ENCODE results near the gene ZFP36L1. TPM values are rescaled to one million over a fixed set of nuclear protein-coding genes. Genes with fewer than 3 reads are reported as not detected.

Gene ZFP36L1
- total and polyA plus RNA-seq, 2 of the 13 experiments (the other 11 are each of a cell fraction or from before 2014, with no cell fraction given): 7.4 to 10.2 TPM

DNA sequence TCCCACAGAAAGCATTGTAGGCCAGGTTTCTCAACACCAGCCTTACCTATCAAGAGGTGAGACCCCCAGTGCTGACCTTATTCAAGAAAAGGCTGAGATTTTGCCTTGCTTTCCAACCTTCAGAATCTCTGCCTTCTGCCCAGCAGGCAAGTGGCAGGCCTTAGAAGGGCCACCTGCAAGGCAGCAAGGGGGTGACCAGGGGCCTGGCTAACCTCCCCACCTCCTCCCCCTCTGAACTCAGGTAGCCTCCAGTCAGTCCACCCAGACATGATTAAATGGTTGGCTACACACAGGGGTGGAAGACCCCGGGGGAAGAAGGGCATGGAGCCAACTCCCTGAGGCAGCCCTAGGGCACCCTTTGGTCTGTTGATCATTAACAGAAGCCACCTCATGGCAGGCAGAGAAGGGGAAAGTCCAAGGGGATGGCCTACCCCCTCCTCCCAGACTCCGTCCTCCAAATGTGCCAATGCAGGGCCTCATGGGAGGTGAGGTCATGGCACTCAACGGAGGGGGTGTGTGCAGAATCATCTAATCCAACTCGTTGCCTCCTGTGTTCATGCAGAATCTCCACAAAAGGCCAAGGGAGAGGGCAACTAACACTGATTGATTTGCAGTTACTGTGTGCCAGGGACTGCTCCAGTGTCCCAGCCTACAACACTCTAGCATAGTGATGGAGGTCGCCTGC lies 8.5 kb downstream of the ZFP36L1 start (continued):
- TF ChIP-seq IKZF5 (CRISPR knock-in tag; IDR thresholded peaks at IDR 0.05) (peak; percentile 73; the same call in 1 of the 2 replicates), NONO (IDR thresholded peaks at IDR 0.05) (no peak), NONO (CRISPR knock-in tag; conservative IDR thresholded peaks at IDR 0.05) (peak; percentile 43; the same call in 1 of the 2 replicates), SALL1 (CRISPR knock-in tag; IDR thresholded peaks at IDR 0.05) (peak; percentile 93), ZNF709 (CRISPR knock-in tag; IDR thresholded peaks at IDR 0.05) (0 out of 2 replicates have a peak, but pooled peaks have one; percentile 16), ZNF510 (CRISPR knock-in tag; IDR thresholded peaks at IDR 0.05; ENCODE audit: low read depth) (no peak), ZNF570 (CRISPR knock-in tag; IDR thresholded peaks at IDR 0.05; ENCODE audit: borderline replicate concordance) (no peak), SAP130 (CRISPR knock-in tag; IDR thresholded peaks at IDR 0.05; ENCODE audit: low read depth) (peak; percentile 97), RBM22 (optimal IDR thresholded peaks at IDR 0.05; ENCODE audit: low read length) (peak; percentile 46), HNRNPUL1 (IDR thresholded peaks at IDR 0.05; ENCODE audit: low read depth, low read length) (no peak), MIXL1 (CRISPR knock-in tag; IDR thresholded peaks at IDR 0.05) (peak; percentile 86; the same call in 1 of the 2 replicates), FOXC1 (CRISPR knock-in tag; IDR thresholded peaks at IDR 0.05; ENCODE audit: borderline replicate concordance) (no peak; the same call in 1 of the 2 replicates), CCAR2 (optimal IDR thresholded peaks at IDR 0.05; ENCODE audit: low read depth, low read length) (no peak), JDP2 (CRISPR knock-in tag; IDR thresholded peaks at IDR 0.05; ENCODE audit: borderline replicate concordance) (no peak), ZSCAN5A (CRISPR knock-in tag; IDR thresholded peaks at IDR 0.05; ENCODE audit: borderline replicate concordance) (peak; percentile 37; the same call in 1 of the 2 replicates), HNF1B (CRISPR knock-in tag; IDR thresholded peaks at IDR 0.05) (peak; percentile 100)
- TF ChIP-seq, protein P1, sequence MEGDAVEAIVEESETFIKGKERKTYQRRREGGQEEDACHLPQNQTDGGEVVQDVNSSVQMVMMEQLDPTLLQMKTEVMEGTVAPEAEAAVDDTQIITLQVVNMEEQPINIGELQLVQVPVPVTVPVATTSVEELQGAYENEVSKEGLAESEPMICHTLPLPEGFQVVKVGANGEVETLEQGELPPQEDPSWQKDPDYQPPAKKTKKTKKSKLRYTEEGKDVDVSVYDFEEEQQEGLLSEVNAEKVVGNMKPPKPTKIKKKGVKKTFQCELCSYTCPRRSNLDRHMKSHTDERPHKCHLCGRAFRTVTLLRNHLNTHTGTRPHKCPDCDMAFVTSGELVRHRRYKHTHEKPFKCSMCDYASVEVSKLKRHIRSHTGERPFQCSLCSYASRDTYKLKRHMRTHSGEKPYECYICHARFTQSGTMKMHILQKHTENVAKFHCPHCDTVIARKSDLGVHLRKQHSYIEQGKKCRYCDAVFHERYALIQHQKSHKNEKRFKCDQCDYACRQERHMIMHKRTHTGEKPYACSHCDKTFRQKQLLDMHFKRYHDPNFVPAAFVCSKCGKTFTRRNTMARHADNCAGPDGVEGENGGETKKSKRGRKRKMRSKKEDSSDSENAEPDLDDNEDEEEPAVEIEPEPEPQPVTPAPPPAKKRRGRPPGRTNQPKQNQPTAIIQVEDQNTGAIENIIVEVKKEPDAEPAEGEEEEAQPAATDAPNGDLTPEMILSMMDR (CRISPR knock-in tag; IDR thresholded peaks at IDR 0.05): peak; percentile 33
- TF ChIP-seq, protein P2, sequence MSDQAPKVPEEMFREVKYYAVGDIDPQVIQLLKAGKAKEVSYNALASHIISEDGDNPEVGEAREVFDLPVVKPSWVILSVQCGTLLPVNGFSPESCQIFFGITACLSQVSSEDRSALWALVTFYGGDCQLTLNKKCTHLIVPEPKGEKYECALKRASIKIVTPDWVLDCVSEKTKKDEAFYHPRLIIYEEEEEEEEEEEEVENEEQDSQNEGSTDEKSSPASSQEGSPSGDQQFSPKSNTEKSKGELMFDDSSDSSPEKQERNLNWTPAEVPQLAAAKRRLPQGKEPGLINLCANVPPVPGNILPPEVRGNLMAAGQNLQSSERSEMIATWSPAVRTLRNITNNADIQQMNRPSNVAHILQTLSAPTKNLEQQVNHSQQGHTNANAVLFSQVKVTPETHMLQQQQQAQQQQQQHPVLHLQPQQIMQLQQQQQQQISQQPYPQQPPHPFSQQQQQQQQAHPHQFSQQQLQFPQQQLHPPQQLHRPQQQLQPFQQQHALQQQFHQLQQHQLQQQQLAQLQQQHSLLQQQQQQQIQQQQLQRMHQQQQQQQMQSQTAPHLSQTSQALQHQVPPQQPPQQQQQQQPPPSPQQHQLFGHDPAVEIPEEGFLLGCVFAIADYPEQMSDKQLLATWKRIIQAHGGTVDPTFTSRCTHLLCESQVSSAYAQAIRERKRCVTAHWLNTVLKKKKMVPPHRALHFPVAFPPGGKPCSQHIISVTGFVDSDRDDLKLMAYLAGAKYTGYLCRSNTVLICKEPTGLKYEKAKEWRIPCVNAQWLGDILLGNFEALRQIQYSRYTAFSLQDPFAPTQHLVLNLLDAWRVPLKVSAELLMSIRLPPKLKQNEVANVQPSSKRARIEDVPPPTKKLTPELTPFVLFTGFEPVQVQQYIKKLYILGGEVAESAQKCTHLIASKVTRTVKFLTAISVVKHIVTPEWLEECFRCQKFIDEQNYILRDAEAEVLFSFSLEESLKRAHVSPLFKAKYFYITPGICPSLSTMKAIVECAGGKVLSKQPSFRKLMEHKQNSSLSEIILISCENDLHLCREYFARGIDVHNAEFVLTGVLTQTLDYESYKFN (CRISPR knock-in tag; conservative IDR thresholded peaks at IDR 0.05): peak; percentile 99

All from HepG2 (cell line).